ENCODE measurements around the gene RNF224. TPM values are rescaled to one million over a fixed set of nuclear protein-coding genes. Genes with fewer than 3 reads are reported as not detected.

Gene RNF224
- total and polyA plus RNA-seq, 2 of the 13 experiments (the other 11 are each of a cell fraction or from before 2014, with no cell fraction given), result 0.09 TPM; not detected in 1

DNA sequence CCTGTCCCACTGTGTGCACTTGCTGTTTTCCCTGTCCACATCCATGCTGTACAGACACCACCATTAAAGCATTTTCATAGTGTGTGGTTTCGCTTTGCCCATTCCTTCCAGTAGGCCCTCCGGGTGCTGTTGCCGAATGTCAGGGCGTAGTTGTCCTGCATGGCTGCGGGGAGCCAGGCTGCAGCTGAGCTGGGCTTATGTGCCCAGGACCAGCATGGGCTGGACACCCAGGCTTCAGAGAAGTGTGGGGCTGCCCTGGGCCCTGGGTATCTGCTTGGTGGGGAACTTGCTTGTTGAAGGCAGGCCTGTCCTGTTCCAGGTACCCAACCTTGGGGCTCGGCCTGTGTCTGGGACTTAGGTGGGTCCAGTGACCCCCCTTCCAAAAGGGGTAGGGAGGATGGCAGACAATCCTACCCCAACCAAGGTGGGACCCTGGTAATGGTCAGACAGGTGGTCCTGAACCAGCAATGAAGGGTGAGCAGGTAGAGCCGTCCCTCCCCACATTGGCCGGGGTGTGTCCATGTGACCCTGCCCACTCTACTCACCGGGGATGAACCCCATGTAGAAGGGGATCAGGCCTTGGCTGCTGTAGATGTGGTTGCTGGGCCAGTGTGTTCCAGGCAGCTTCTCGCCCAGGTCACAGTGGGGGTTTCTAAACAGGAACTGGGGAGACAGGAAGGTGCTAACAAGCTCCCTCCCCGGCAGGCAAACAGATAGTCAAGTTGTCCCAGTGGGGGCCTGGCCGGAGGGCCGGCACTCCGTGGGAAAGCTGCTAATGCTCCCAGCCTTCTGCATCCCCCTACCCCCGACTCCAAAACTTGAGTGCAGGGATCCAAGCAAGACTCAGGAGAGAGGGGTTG, 16.6 kb downstream of the RNF224 start (continued):
- TF ChIP-seq, protein P1, sequence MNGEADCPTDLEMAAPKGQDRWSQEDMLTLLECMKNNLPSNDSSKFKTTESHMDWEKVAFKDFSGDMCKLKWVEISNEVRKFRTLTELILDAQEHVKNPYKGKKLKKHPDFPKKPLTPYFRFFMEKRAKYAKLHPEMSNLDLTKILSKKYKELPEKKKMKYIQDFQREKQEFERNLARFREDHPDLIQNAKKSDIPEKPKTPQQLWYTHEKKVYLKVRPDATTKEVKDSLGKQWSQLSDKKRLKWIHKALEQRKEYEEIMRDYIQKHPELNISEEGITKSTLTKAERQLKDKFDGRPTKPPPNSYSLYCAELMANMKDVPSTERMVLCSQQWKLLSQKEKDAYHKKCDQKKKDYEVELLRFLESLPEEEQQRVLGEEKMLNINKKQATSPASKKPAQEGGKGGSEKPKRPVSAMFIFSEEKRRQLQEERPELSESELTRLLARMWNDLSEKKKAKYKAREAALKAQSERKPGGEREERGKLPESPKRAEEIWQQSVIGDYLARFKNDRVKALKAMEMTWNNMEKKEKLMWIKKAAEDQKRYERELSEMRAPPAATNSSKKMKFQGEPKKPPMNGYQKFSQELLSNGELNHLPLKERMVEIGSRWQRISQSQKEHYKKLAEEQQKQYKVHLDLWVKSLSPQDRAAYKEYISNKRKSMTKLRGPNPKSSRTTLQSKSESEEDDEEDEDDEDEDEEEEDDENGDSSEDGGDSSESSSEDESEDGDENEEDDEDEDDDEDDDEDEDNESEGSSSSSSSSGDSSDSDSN (CRISPR knock-in tag; IDR thresholded peaks at IDR 0.05), result peak; percentile 34; the same call in 1 of the 2 replicates
- TF ChIP-seq, protein P2, sequence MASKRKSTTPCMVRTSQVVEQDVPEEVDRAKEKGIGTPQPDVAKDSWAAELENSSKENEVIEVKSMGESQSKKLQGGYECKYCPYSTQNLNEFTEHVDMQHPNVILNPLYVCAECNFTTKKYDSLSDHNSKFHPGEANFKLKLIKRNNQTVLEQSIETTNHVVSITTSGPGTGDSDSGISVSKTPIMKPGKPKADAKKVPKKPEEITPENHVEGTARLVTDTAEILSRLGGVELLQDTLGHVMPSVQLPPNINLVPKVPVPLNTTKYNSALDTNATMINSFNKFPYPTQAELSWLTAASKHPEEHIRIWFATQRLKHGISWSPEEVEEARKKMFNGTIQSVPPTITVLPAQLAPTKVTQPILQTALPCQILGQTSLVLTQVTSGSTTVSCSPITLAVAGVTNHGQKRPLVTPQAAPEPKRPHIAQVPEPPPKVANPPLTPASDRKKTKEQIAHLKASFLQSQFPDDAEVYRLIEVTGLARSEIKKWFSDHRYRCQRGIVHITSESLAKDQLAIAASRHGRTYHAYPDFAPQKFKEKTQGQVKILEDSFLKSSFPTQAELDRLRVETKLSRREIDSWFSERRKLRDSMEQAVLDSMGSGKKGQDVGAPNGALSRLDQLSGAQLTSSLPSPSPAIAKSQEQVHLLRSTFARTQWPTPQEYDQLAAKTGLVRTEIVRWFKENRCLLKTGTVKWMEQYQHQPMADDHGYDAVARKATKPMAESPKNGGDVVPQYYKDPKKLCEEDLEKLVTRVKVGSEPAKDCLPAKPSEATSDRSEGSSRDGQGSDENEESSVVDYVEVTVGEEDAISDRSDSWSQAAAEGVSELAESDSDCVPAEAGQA (IDR thresholded peaks at IDR 0.05; ENCODE audit: low read depth), result no peak
- TF ChIP-seq, protein P2 (CRISPR knock-in tag; IDR thresholded peaks at IDR 0.05; ENCODE audit: borderline replicate concordance), result no peak
- 0 out of 2 replicates have a peak, but pooled peaks have one; percentile 21 for TF ChIP-seq GTF2F1 (IDR thresholded peaks at IDR 0.05; ENCODE audit: low read length)
- TF ChIP-seq NR2F6 (IDR thresholded peaks at IDR 0.05), result no peak
- TF ChIP-seq NR2F6 (CRISPR knock-in tag; IDR thresholded peaks at IDR 0.05), result no peak
- TF ChIP-seq ZNF124 (CRISPR knock-in tag; IDR thresholded peaks at IDR 0.05), result no peak
- TF ChIP-seq, protein P3, sequence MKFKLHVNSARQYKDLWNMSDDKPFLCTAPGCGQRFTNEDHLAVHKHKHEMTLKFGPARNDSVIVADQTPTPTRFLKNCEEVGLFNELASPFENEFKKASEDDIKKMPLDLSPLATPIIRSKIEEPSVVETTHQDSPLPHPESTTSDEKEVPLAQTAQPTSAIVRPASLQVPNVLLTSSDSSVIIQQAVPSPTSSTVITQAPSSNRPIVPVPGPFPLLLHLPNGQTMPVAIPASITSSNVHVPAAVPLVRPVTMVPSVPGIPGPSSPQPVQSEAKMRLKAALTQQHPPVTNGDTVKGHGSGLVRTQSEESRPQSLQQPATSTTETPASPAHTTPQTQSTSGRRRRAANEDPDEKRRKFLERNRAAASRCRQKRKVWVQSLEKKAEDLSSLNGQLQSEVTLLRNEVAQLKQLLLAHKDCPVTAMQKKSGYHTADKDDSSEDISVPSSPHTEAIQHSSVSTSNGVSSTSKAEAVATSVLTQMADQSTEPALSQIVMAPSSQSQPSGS (CRISPR knock-in tag; IDR thresholded peaks at IDR 0.05), result no peak
- no peak for TF ChIP-seq CREM (IDR thresholded peaks at IDR 0.05)
- no peak for TF ChIP-seq CREM (CRISPR knock-in tag; IDR thresholded peaks at IDR 0.05)
- no peak for TF ChIP-seq CSRNP2 (CRISPR knock-in tag; conservative IDR thresholded peaks at IDR 0.05; ENCODE audit: low read depth)
- no peak for TF ChIP-seq LCORL (IDR thresholded peaks at IDR 0.05)
- no peak for TF ChIP-seq LCORL (CRISPR knock-in tag; IDR thresholded peaks at IDR 0.05)
- peak; percentile 100 for TF ChIP-seq ZC3H13 (CRISPR knock-in tag; IDR thresholded peaks at IDR 0.05)
- TF ChIP-seq ZNF777 (CRISPR knock-in tag; IDR thresholded peaks at IDR 0.05), result no peak
- no peak for TF ChIP-seq YEATS4 (CRISPR knock-in tag; IDR thresholded peaks at IDR 0.05; ENCODE audit: borderline replicate concordance)
- no peak for TF ChIP-seq ZNF276 (CRISPR knock-in tag; IDR thresholded peaks at IDR 0.05; ENCODE audit: low read depth)
